Sigmoid colon (tissue), 4 donors: Measurements from ENCODE around the gene TNFRSF12A.

Experiments used
- CTCF ChIP-seq, 4 experiments: fragments of 450-650 bp in 3 of 4; fragments of 200-600 bp in 1 of 4; IDR thresholded peaks; one replicate each; pipeline ENCODE4 v1.5.1; 2016 to 2019; ENCODE audit warnings: antibody characterized with exemption in 4 of 4, mild to moderate bottlenecking in 3 of 4, moderate library complexity in 2 of 4
- POLR2A ChIP-seq, 2 donors: fragments of 450-650 bp; IDR thresholded peaks; one replicate each; pipeline ENCODE4 v1.6.1; 2016; ENCODE audit warnings: antibody characterized with exemption in 2 of 2, mild to moderate bottlenecking in 2 of 2, moderate library complexity in 2 of 2
- POLR2AphosphoS5 ChIP-seq, 4 donors: sonication (generic); formaldehyde crosslinking; IDR thresholded peaks; one replicate each; pipeline ENCODE4 v1.6.1; 2017; ENCODE audit warnings: antibody characterized with exemption in 4 of 4

- TF ChIP-seq CTCF (IDR thresholded peaks at IDR 0.05) (no peak), POLR2AphosphoS5 (IDR thresholded peaks at IDR 0.05) (no peak), POLR2A (IDR thresholded peaks at IDR 0.05) (no peak)
Measured at GRCh38 chr16:3044708-3045107, 24.5 kb downstream of the TNFRSF12A start.
